ENCODE data around the gene FAM209A. TPM values are rescaled to one million over a fixed set of nuclear protein-coding genes. Genes with fewer than 3 reads are reported as not detected.
"Not testable (repeated sequence)": the region's sequence is repeated elsewhere in the genome, so short reads cannot be mapped to it uniquely, and the experiment has no call there.

FAM209A gene
- total RNA-seq: under 1 TPM in 1 of 6 donors, not detected in 5; 0.28 TPM
- polyA plus RNA-seq: under 1 TPM; 0.46 to 0.75 TPM

DNA sequence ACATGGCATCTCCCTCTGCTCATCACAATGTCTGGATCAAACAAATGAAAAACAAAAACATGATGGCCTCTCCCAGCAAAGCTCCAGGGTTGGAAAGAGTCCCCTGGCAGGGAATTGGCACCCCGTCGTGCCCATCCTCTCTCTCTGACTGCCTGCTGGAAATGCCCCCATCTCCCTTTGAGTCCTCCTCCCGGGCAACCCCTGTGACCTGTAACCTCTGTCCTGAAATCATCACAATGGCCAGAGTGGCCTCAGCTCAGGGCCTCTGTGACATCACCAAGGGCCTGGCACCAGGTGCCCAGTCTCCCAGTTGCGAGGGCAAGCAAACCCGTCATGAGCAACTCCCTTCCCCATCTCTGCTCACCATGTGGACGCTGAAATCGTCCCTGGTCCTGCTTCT lies at the start of gene FAM209A:
FAM209A (plus strand) TSS at position 301 of the 400 bp plus-strand sequence; CDS start at position 366, 65 bp downstream.
- intact Hi-C loops (cut with DNase I); DNase-seq; H3K27ac ChIP-seq; H3K4me1 ChIP-seq; H3K9me3 ChIP-seq; FAIRE-seq; H3K4me3 ChIP-seq; ATAC-seq; H3K27me3 ChIP-seq: not testable (repeated sequence)
- WGBS, 2 donors: 79 to 88% methylated on average over 5 to 7 of the region's 7 CpGs
- peaks cover 0 to 10% (median 0%) of the 10 kb centered on the region in 3 donors for H3K36me3 ChIP-seq

DNA sequence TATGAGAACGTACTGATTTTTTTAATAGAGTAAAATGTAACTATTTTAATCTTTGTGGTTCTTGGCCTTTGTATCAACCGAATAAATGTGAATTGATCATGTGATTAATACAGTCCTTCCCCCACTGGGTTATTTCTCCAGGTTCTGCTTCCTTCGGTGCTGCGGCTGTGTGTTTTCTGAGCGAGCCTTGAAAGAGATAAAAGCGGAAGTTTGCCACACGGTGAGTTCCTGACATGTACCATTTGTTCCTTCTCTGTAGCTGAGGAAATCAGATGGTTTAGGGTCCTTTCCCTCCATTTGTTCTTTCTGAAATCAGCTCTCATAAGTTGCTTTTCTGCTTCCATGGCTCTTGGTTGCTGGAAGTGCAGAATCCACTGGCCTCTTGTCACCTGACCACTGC lies 40.6 kb upstream of the FAM209A start:
- FAIRE-seq (no peak), DNase-seq (no peak), ATAC-seq (peak in 1 of 4 donors; percentile 24)
- no peaks in the 10 kb centered on the region for H3K27me3 ChIP-seq
- 86 to 88% methylated on average over 7 of the region's 7 CpGs for WGBS, 2 donors
- no peak overlapping the region for H3K4me3 ChIP-seq
- H3K4me1 ChIP-seq: no peaks in the 10 kb centered on the region
- H3K27ac ChIP-seq: no peak overlapping the region
- H3K9me3 ChIP-seq: no peaks in the 10 kb centered on the region
- intact Hi-C loops (cut with DNase I): no loop called here
- peaks cover 2 to 40% (median 7%) of the 10 kb centered on the region in 3 donors for H3K36me3 ChIP-seq
- TF ChIP-seq, protein P1, sequence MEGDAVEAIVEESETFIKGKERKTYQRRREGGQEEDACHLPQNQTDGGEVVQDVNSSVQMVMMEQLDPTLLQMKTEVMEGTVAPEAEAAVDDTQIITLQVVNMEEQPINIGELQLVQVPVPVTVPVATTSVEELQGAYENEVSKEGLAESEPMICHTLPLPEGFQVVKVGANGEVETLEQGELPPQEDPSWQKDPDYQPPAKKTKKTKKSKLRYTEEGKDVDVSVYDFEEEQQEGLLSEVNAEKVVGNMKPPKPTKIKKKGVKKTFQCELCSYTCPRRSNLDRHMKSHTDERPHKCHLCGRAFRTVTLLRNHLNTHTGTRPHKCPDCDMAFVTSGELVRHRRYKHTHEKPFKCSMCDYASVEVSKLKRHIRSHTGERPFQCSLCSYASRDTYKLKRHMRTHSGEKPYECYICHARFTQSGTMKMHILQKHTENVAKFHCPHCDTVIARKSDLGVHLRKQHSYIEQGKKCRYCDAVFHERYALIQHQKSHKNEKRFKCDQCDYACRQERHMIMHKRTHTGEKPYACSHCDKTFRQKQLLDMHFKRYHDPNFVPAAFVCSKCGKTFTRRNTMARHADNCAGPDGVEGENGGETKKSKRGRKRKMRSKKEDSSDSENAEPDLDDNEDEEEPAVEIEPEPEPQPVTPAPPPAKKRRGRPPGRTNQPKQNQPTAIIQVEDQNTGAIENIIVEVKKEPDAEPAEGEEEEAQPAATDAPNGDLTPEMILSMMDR (IDR thresholded peaks at IDR 0.05): no peak

DNA sequence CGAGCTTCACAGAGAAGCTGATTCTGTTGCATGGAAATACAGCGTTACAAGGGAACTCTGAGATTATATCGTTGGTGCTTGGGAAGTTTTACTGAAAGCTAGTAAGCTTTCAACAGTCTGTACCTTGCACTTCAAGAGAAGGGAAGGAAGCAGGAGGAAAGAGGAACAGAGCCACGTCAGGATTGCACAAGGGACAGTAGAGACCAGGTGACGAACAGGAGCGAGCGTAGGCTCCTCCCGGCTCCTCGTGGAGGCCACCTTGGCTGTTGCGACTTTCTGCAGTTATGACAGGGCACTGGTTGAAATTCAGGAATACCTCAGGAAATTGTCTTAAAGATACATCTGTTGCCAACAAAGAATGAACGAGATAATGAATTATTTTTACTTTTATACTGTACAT lies 37.3 kb upstream of the FAM209A start:
- ATAC-seq (no peak), FAIRE-seq (no peak), DNase-seq (no peak)
- no peaks in the 10 kb centered on the region for H3K4me1 ChIP-seq
- H3K36me3 ChIP-seq: peaks cover 0 to 34% (median 11%) of the 10 kb centered on the region in 3 donors
- no peaks in the 10 kb centered on the region for H3K27me3 ChIP-seq
- H3K9me3 ChIP-seq: no peaks in the 10 kb centered on the region
- H3K27ac ChIP-seq: no peak overlapping the region
- H3K4me3 ChIP-seq: no peak overlapping the region
- whole genome bisulfite sequencing, 2 donors: 83 to 93% methylated on average over 11 of the region's 11 CpGs
- intact Hi-C loops (cut with DNase I): no loop called here
- TF ChIP-seq, protein P1 (IDR thresholded peaks at IDR 0.05): no peak

- FAIRE-seq (no peak), ATAC-seq (no peak), DNase-seq (no peak)
- peaks cover 0 to 34% (median 11%) of the 10 kb centered on the region in 3 donors for H3K36me3 ChIP-seq
- TF ChIP-seq, protein P1 (IDR thresholded peaks at IDR 0.05): no peak
- no peaks in the 10 kb centered on the region for H3K27me3 ChIP-seq
- no peak overlapping the region for H3K4me3 ChIP-seq
- H3K27ac ChIP-seq: no peak overlapping the region
- H3K4me1 ChIP-seq: no peaks in the 10 kb centered on the region
- 93 to 97% methylated on average over 5 of the region's 5 CpGs for WGBS, 2 donors
- intact Hi-C loops (cut with DNase I): no loop called here
- no peaks in the 10 kb centered on the region for H3K9me3 ChIP-seq
Measured at GRCh38 chr20:56488566-56488965, 36.0 kb upstream of the FAM209A start.

- no peak overlapping the region for H3K4me3 ChIP-seq
- DNase-seq (no peak), ATAC-seq (no peak), FAIRE-seq (no peak)
- H3K27me3 ChIP-seq: no peaks in the 10 kb centered on the region
- no peaks in the 10 kb centered on the region for H3K36me3 ChIP-seq
- TF ChIP-seq, protein P1 (IDR thresholded peaks at IDR 0.05): no peak
- no peaks in the 10 kb centered on the region for H3K9me3 ChIP-seq
- no peak overlapping the region for H3K27ac ChIP-seq
- intact Hi-C loops (cut with DNase I): no loop called here
- no peaks in the 10 kb centered on the region for H3K4me1 ChIP-seq
- WGBS, 2 donors: 95 to 100% methylated on average over 1 of the region's 1 CpG
Measured at GRCh38 chr20:56501116-56501515, 23.4 kb upstream of the FAM209A start.

All from pancreas (tissue), 10 donors.